Fibroblast of lung (primary cell): ENCODE data around the gene LCN10. TPM values are rescaled to one million over a fixed set of nuclear protein-coding genes. Genes with fewer than 3 reads are reported as not detected.

Experiments used
- DNase-seq, 2 donors: peaks; one replicate each; pipeline versions ENCODE4 v3.0.0 to v3.0.0-alpha.2; 2010; ENCODE audit warnings: low read depth in 2 of 2
- H2AFZ ChIP-seq: 2 replicates; pipeline ENCODE4 v1.5.1; 2012; ENCODE audit warnings: low read length, control low read depth, inconsistent platforms
- H3K27ac ChIP-seq: 2 replicates; pipeline ENCODE4 v1.5.1; 2011; ENCODE audit warnings: low read length, control low read depth; ENCODE audit not compliant: insufficient read depth
- H3K27me3 ChIP-seq: 2 replicates; pipeline ENCODE4 v1.5.1; 2011; ENCODE audit warnings: mild to moderate bottlenecking, low read length; ENCODE audit not compliant: control insufficient read depth, insufficient read depth
- H3K36me3 ChIP-seq: 2 replicates; pipeline ENCODE4 v1.5.1; 2011; ENCODE audit warnings: low read length; ENCODE audit not compliant: control insufficient read depth, insufficient read depth
- H3K4me1 ChIP-seq: 2 replicates; pipeline ENCODE4 v1.5.1; 2011; ENCODE audit warnings: low read length; ENCODE audit not compliant: control insufficient read depth, insufficient read depth; ENCODE audit errors: extremely low read depth
- H3K4me2 ChIP-seq: 2 replicates; pipeline ENCODE4 v1.5.1; 2011; ENCODE audit warnings: low read length, control low read depth; ENCODE audit not compliant: insufficient read depth; ENCODE audit errors: extremely low read depth
- H3K4me3 ChIP-seq, 4 experiments: fragments of 200-600 bp in 1 of 4; sonication (generic) in 1 of 4; replicated peaks in 1 of 4; 2 replicates each; pipeline ENCODE4 v1.5.1; 2011 to 2016; ENCODE audit warnings: low read length in 4 of 4, low read depth in 3 of 4, mild to moderate bottlenecking in 3 of 4, control low read depth in 2 of 4, inconsistent platforms in 1 of 4, mixed read lengths in 1 of 4; ENCODE audit not compliant: insufficient read depth in 1 of 4; ENCODE audit errors: control extremely low read depth in 1 of 4
- H3K79me2 ChIP-seq: 2 replicates; pipeline ENCODE4 v1.5.1; 2012; ENCODE audit warnings: mild to moderate bottlenecking, low read length, inconsistent platforms; ENCODE audit not compliant: control insufficient read depth, insufficient read depth
- H3K9ac ChIP-seq: 2 replicates; pipeline ENCODE4 v1.5.1; 2011; ENCODE audit warnings: mild to moderate bottlenecking, low read length, control low read depth; ENCODE audit not compliant: insufficient read depth
- H3K9me3 ChIP-seq: 2 replicates; pipeline ENCODE4 v1.5.1; 2012; ENCODE audit warnings: low read depth, low read length; ENCODE audit not compliant: control insufficient read depth, insufficient read depth
- H4K20me1 ChIP-seq: 2 replicates; pipeline ENCODE4 v1.5.1; 2011; ENCODE audit warnings: low read length; ENCODE audit not compliant: control insufficient read depth, insufficient read depth; ENCODE audit errors: extremely low read depth
- EZH2 ChIP-seq: IDR thresholded peaks from 2 replicates; pipeline ENCODE4 v1.5.1; 2012; ENCODE audit warnings: low read length, control low read depth, mild to moderate bottlenecking; ENCODE audit errors: missing control alignments
- polyA plus RNA-seq, 2 donors: library from polyadenylated mRNA; depleted of rRNA in 1 of 2; stranded (reverse) in 1 of 2; unstranded in 1 of 2; fragments of >200 nt; gene quantifications; 2 replicates each; pipeline ENCODE4 v1.2.1, GENCODE V29; 2011 to 2012; ENCODE audit warnings: missing spikeins in 1 of 2
- total RNA-seq: library from RNA; depleted of rRNA; stranded (reverse); fragments of >200 nt; gene quantifications from 2 replicates; pipeline ENCODE4 v1.2.1, GENCODE V29; 2014
- TF ChIP-seq, protein P1 (sequence below), 2 donors: IDR thresholded peaks in 1 of 2; conservative IDR thresholded peaks in 1 of 2; 1 replicate in 1 of 2; 2 replicates in 1 of 2; pipeline ENCODE4 v1.5.1; 2011 to 2012; ENCODE audit warnings: low read length in 2 of 2, control low read depth in 1 of 2, inconsistent platforms in 1 of 2, low read depth in 1 of 2, mild to moderate bottlenecking in 1 of 2

Gene LCN10
- total and polyA plus RNA-seq, 2 donors (not counting 1 experiment from before 2014, with no cell fraction given) = not detected

DNA sequence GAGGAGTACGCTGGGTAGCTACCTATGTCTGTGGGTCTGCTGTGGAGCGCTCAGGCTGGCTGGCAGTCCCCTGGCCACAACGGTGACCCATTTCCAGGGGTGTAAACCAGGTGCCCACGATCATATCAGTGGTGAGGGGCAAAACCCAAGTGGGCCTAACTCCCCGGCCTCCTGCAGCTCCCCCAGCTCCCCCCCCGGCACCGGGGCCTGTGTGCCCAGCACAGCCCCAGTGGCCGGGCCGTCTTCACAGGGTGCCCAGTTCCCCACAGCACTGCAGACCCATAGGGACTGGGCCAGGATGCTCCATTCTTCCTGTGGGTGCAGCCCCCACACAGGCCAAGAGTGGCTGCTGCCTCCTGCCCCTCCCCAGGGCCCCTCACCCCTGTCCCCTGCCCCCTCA lies 16.3 kb upstream of the LCN10 start:
- no peaks in the 10 kb centered on the region for H3K27me3 ChIP-seq
- TF ChIP-seq EZH2 = no peak
- TF ChIP-seq, protein P1, sequence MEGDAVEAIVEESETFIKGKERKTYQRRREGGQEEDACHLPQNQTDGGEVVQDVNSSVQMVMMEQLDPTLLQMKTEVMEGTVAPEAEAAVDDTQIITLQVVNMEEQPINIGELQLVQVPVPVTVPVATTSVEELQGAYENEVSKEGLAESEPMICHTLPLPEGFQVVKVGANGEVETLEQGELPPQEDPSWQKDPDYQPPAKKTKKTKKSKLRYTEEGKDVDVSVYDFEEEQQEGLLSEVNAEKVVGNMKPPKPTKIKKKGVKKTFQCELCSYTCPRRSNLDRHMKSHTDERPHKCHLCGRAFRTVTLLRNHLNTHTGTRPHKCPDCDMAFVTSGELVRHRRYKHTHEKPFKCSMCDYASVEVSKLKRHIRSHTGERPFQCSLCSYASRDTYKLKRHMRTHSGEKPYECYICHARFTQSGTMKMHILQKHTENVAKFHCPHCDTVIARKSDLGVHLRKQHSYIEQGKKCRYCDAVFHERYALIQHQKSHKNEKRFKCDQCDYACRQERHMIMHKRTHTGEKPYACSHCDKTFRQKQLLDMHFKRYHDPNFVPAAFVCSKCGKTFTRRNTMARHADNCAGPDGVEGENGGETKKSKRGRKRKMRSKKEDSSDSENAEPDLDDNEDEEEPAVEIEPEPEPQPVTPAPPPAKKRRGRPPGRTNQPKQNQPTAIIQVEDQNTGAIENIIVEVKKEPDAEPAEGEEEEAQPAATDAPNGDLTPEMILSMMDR (conservative IDR thresholded peaks at IDR 0.05 in 1 of 2, IDR thresholded peaks at IDR 0.05 in 1 of 2; ENCODE audit: low read depth in 1 of 2, low read length in 2 of 2) = no peak

DNA sequence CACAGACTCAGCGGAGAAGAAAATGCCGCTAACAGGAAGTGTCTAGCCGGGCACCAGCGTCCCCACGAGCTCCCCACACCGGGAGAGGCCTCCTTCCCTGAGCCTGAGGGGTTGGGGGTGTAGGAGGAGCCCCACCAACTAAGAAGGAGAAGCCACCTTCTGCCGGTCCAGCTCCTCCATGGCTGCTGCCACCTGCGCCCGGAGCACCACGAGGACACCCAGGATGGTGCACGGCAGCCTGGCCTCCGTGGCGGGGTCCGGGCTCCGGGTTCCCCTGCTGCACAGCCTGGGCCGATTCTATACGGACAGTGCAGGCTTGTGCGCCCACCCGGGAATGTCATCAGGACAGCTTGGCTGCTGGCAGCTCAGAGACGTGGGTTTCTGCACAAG lies 15.0 kb upstream of the LCN10 start:
- Histone ChIP-seq H3K4me2 (no peak overlapping the region), H3K79me2 (no peaks in the 10 kb centered on the region), H3K36me3 (no peaks in the 10 kb centered on the region), H3K4me1 (no peaks in the 10 kb centered on the region), H3K9me3 (no peaks in the 10 kb centered on the region), H2AFZ (no peak overlapping the region), H3K4me3 (no peak overlapping the region), H3K9ac (no peak overlapping the region), H4K20me1 (no peaks in the 10 kb centered on the region), H3K27ac (no peak overlapping the region), H3K27me3 (no peaks in the 10 kb centered on the region)
- DNase-seq = no peak
- TF ChIP-seq, protein P1 (conservative IDR thresholded peaks at IDR 0.05 in 1 of 2, IDR thresholded peaks at IDR 0.05 in 1 of 2; ENCODE audit: low read depth in 1 of 2, low read length in 2 of 2) = no peak
- TF ChIP-seq EZH2 = no peak

More for the DNA sequence above, 16.3 kb upstream of the LCN10 start:
- no peak for DNase-seq
- Histone ChIP-seq H3K9me3 (no peaks in the 10 kb centered on the region), H4K20me1 (no peaks in the 10 kb centered on the region), H3K36me3 (no peaks in the 10 kb centered on the region), H2AFZ (no peak overlapping the region), H3K4me3 (no peak overlapping the region), H3K79me2 (no peaks in the 10 kb centered on the region), H3K4me2 (no peak overlapping the region), H3K27ac (no peak overlapping the region), H3K4me1 (no peaks in the 10 kb centered on the region), H3K9ac (no peak overlapping the region)

DNA sequence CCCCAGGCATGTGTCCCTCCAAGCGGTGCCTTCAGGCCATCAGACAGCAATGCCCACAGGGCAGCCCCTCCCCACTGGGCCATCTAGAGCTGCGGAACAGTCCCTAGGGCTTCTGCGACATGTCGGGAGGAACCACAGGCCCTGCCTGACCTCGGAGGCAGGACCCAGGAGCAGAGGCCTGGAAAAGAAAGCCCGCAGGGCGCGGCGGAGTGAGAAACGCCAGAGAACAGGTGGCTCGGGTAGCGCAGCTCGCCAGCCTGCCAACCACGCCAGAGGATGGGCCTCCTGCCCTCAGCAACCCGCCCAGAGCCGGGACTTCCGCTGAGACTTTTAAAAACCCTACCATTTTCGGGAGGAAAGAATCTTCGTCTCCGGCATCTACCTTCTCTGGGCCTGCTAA lies 14.6 kb upstream of the LCN10 start:
- H3K27me3 ChIP-seq = no peaks in the 10 kb centered on the region
- no peaks in the 10 kb centered on the region for H3K36me3 ChIP-seq
- H3K4me2 ChIP-seq = no peak overlapping the region
- no peaks in the 10 kb centered on the region for H4K20me1 ChIP-seq
- H3K9me3 ChIP-seq = no peaks in the 10 kb centered on the region
- H3K4me3 ChIP-seq = no peak overlapping the region
- no peak overlapping the region for H2AFZ ChIP-seq
- no peak overlapping the region for H3K27ac ChIP-seq
- no peak overlapping the region for H3K9ac ChIP-seq
- TF ChIP-seq, protein P1 (conservative IDR thresholded peaks at IDR 0.05 in 1 of 2, IDR thresholded peaks at IDR 0.05 in 1 of 2; ENCODE audit: low read depth in 1 of 2, low read length in 2 of 2) = no peak
- no peak for TF ChIP-seq EZH2
- H3K79me2 ChIP-seq = no peaks in the 10 kb centered on the region
- no peaks in the 10 kb centered on the region for H3K4me1 ChIP-seq
- DNase-seq = no peak
